Right lobe of liver (tissue), 6 donors: Measurements from ENCODE around the gene USF3. TPM values are rescaled to one million over a fixed set of nuclear protein-coding genes. Genes with fewer than 3 reads are reported as not detected.

ENCODE experiments used
- ATAC-seq, 4 donors: fragments of 200-7000 bp; cut with Tn5 transposase; one replicate each; pipeline ENCODE4 v1.9.1; 2020; ENCODE audit warnings: mild to moderate bottlenecking in 4 of 4, moderate library complexity in 4 of 4
- DNase-seq, 3 donors: peaks; one replicate each; pipeline ENCODE4 v3.0.0-alpha.2; 2020
- H3K27ac ChIP-seq, 3 donors: fragments of 200-600 bp; one replicate each; pipeline ENCODE4 v1.8.0; 2022
- H3K27me3 ChIP-seq, 2 donors: fragments of 200-600 bp; one replicate each; pipeline ENCODE4 v1.8.0; 2022
- H3K36me3 ChIP-seq, 4 donors: fragments of 200-600 bp; sonication (generic) in 1 of 4; one replicate each; pipeline versions ENCODE4 v1.5.1 to v1.8.0; 2017 to 2022; ENCODE audit warnings: control low read depth in 1 of 4
- H3K4me1 ChIP-seq, 4 donors: fragments of 200-600 bp; sonication (generic) in 1 of 4; one replicate each; pipeline versions ENCODE4 v1.5.1 to v1.8.0; 2017 to 2022; ENCODE audit warnings: control low read depth in 1 of 4
- H3K4me3 ChIP-seq, 3 donors: fragments of 200-600 bp; one replicate each; pipeline ENCODE4 v1.8.0; 2022
- H3K9me3 ChIP-seq, 4 donors: fragments of 200-600 bp; sonication (generic) in 1 of 4; one replicate each; pipeline versions ENCODE4 v1.5.1 to v1.8.0; 2017 to 2022; ENCODE audit warnings: control low read depth in 1 of 4
- CTCF ChIP-seq, 4 donors: fragments of 200-600 bp in 3 of 4; fragments of 450-650 bp in 1 of 4; IDR thresholded peaks; one replicate each; pipeline versions ENCODE4 v1.5.1 to v1.8.0; 2016 to 2022; ENCODE audit warnings: antibody characterized with exemption in 4 of 4, mild to moderate bottlenecking in 2 of 4
- POLR2A ChIP-seq: fragments of 450-650 bp; IDR thresholded peaks from one replicate; pipeline ENCODE4 v1.6.1; 2017; ENCODE audit warnings: antibody characterized with exemption, mild to moderate bottlenecking
- WGBS: methylation state at CpG from one replicate; pipeline ENCODE4 v1.1.6; 2018; ENCODE audit warnings: low coverage, low lambda C conversion rate; ENCODE audit not compliant: insufficient coverage; ENCODE audit errors: missing lambda C conversion rate; 5-methylcytosine and 5-hydroxymethylcytosine counted together
- intact Hi-C, 2 donors: fragments of 100-400 bp; cut with DNase I; formaldehyde crosslinking; loops; one replicate each; pipeline versions ENCODE4 v1.11.2 to v1.14.1; 2022
- total RNA-seq, 6 experiments: library from RNA; depleted of rRNA in 2 of 6; stranded (reverse); fragments of >200 nt in 2 of 6; fragmentation: NEBNext Ultra II Directional in 3 of 6; extraction: Animal tissue kit (Norgen Biotek cat#: 25700) in 3 of 6; gene quantifications; one replicate each; pipeline versions ENCODE4 v1.1.0 to v1.2.4, GENCODE V29; 2016 to 2023
- donor health status: DM: no; HTN: yes; CAD: no.
- donor health status: DM: no; HTN: no; CAD: no.
- donor health status: DM: no; HTN: no; CAD: no.
- donor health status: DM: no; HTN: yes; CAD: no.
- donor health status: DM: no; HTN: yes; CAD: no.

USF3 gene
- total RNA-seq, 6 experiments from 2014 or later, result 12.1 to 20.3 (median 17.6) TPM

GRCh38 chr3:113623324-113623723, 73.1 kb downstream of the USF3 start:
- Histone ChIP-seq H3K4me3 (no peak overlapping the region), H3K27ac (no peak overlapping the region), H3K9me3 (no peaks in the 10 kb centered on the region), H3K4me1 (peaks cover 0 to 8% (median 0%) of the 10 kb centered on the region in 4 donors), H3K36me3 (no peaks in the 10 kb centered on the region), H3K27me3 (no peaks in the 10 kb centered on the region)
- ATAC-seq (no peak), DNase-seq (no peak)
- TF ChIP-seq CTCF (IDR thresholded peaks at IDR 0.05) (no peak), POLR2A (no peak)
- intact Hi-C loops, result no loop called here
- WGBS, result 54% methylated on average over 17 of the region's 19 CpGs

GRCh38 chr3:113620091-113620490, 76.4 kb downstream of the USF3 start:
- Histone ChIP-seq H3K4me3 (no peak overlapping the region), H3K27me3 (no peaks in the 10 kb centered on the region), H3K36me3 (no peaks in the 10 kb centered on the region), H3K9me3 (no peaks in the 10 kb centered on the region), H3K4me1 (no peaks in the 10 kb centered on the region), H3K27ac (no peak overlapping the region)
- TF ChIP-seq POLR2A (no peak), CTCF (IDR thresholded peaks at IDR 0.05) (no peak)
- ATAC-seq (no peak), DNase-seq (no peak)
- intact Hi-C loops, result no loop called here

GRCh38 chr3:113617726-113618125, 78.7 kb downstream of the USF3 start:
- H3K27me3 ChIP-seq, result no peaks in the 10 kb centered on the region
- intact Hi-C loops, result no loop called here
- no peaks in the 10 kb centered on the region for H3K4me1 ChIP-seq
- no peak overlapping the region for H3K27ac ChIP-seq
- H3K9me3 ChIP-seq, result no peaks in the 10 kb centered on the region
- TF ChIP-seq POLR2A, result no peak
- TF ChIP-seq CTCF (IDR thresholded peaks at IDR 0.05), result no peak
- 82% methylated on average over 2 of the region's 2 CpGs for WGBS
- ATAC-seq, result no peak
- DNase-seq, result no peak
- no peaks in the 10 kb centered on the region for H3K36me3 ChIP-seq
- no peak overlapping the region for H3K4me3 ChIP-seq

- WGBS, result 79% methylated on average over 3 of the region's 4 CpGs
- no peaks in the 10 kb centered on the region for H3K9me3 ChIP-seq
- no peak overlapping the region for H3K27ac ChIP-seq
- H3K4me3 ChIP-seq, result no peak overlapping the region
- DNase-seq, result no peak
- no peaks in the 10 kb centered on the region for H3K36me3 ChIP-seq
- no peaks in the 10 kb centered on the region for H3K4me1 ChIP-seq
- no peak for ATAC-seq
- intact Hi-C loops, result no loop called here
- TF ChIP-seq POLR2A (no peak), CTCF (IDR thresholded peaks at IDR 0.05) (no peak)
- H3K27me3 ChIP-seq, result no peaks in the 10 kb centered on the region
Measured at GRCh38 chr3:113615976-113616375, 80.5 kb downstream of the USF3 start.

- intact Hi-C loops, result no loop called here
- H3K36me3 ChIP-seq, result no peaks in the 10 kb centered on the region
- no peak overlapping the region for H3K4me3 ChIP-seq
- WGBS, result 32% methylated on average over 5 of the region's 5 CpGs
- no peaks in the 10 kb centered on the region for H3K9me3 ChIP-seq
- DNase-seq (no peak), ATAC-seq (peak in 1 of 4 donors; percentile 38)
- H3K27ac ChIP-seq, result no peak overlapping the region
- no peaks in the 10 kb centered on the region for H3K4me1 ChIP-seq
- no peak for TF ChIP-seq CTCF (IDR thresholded peaks at IDR 0.05)
- TF ChIP-seq POLR2A, result no peak
- no peaks in the 10 kb centered on the region for H3K27me3 ChIP-seq
Measured at GRCh38 chr3:113614402-113614801, 82.0 kb downstream of the USF3 start.
